ENCODE measurements around the gene CRIP3.

Gene CRIP3

GRCh38 chr6:43338243-43338642, 29.6 kb upstream of the CRIP3 start:
- TF ChIP-seq, protein P1, sequence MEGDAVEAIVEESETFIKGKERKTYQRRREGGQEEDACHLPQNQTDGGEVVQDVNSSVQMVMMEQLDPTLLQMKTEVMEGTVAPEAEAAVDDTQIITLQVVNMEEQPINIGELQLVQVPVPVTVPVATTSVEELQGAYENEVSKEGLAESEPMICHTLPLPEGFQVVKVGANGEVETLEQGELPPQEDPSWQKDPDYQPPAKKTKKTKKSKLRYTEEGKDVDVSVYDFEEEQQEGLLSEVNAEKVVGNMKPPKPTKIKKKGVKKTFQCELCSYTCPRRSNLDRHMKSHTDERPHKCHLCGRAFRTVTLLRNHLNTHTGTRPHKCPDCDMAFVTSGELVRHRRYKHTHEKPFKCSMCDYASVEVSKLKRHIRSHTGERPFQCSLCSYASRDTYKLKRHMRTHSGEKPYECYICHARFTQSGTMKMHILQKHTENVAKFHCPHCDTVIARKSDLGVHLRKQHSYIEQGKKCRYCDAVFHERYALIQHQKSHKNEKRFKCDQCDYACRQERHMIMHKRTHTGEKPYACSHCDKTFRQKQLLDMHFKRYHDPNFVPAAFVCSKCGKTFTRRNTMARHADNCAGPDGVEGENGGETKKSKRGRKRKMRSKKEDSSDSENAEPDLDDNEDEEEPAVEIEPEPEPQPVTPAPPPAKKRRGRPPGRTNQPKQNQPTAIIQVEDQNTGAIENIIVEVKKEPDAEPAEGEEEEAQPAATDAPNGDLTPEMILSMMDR (IDR thresholded peaks at IDR 0.05; ENCODE audit: low read depth, low read length): no peak
- no peak for DNase-seq (ENCODE audit: low read depth, low spot score)
- no peak overlapping the region for H3K4me3 ChIP-seq (ENCODE audit: low read depth, low read length)
- in situ Hi-C loops (cut with HindIII; ENCODE audit: low sequenced_read_pairs): no loop called here

DNA sequence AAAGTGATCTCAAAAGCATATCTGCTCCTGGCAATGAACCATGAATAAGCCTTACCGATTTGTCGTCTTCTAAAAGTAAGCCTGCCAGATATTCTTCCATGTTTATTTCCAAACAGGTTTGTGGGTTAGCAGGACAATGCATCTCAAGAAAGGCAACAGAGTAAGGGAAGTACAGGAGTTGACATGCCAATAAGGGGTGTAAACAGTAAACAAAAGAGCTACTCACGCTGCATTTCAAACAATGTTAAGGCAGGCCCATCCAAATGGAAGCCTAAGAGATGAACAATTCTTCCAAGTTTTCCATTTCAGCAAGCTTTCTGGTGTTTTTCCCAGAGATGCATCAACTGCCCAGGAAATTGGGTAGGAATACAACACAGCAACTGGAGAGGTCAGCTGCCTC, 27.8 kb upstream of the CRIP3 start:
- no peak overlapping the region for H3K4me3 ChIP-seq (ENCODE audit: low read depth, low read length)
- DNase-seq (ENCODE audit: low read depth, low spot score): no peak
- in situ Hi-C loops (cut with HindIII; ENCODE audit: low sequenced_read_pairs): no loop called here
- TF ChIP-seq, protein P1 (IDR thresholded peaks at IDR 0.05; ENCODE audit: low read depth, low read length): no peak

GRCh38 chr6:43335469-43335868, 26.8 kb upstream of the CRIP3 start:
- in situ Hi-C loops (cut with HindIII; ENCODE audit: low sequenced_read_pairs): no loop called here
- DNase-seq (ENCODE audit: low read depth, low spot score): no peak
- TF ChIP-seq, protein P1 (IDR thresholded peaks at IDR 0.05; ENCODE audit: low read depth, low read length): no peak
- no peak overlapping the region for H3K4me3 ChIP-seq (ENCODE audit: low read depth, low read length)

DNA sequence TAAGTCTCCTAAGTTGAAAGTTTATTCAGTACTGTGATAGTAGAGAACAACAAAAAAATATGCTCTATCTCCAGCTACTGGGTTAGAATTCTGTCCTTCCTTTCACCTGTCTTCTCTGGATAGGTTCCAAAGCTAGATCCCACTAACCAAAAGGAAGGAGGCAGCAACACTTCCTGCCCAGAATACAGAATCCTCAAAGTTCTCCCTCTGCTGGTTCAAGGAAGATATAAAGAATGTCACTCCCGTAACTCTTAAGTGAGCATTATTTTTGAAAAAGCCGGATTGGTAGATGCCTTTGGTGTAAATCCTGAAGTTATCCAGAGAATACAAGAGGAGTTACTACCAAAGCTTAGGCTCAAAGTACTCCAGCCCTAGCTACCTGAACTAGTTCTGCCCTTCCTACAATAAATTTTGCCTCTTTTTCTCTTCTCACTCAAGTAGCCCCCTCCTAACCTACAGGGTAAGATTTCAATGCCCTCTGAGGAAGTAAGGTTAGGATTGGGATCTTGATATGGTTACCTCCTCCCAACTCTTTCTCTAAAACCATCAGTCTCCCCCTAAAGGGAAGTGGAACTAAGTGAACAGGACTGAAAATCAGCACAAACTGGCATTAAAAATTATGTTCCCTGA, 26.0 kb upstream of the CRIP3 start:
- DNase-seq (ENCODE audit: low read depth, low spot score): peak; percentile 64
- TF ChIP-seq, protein P1 (IDR thresholded peaks at IDR 0.05; ENCODE audit: low read depth, low read length): peak; percentile 61
- no peak overlapping the region for H3K4me3 ChIP-seq (ENCODE audit: low read depth, low read length)
- in situ Hi-C loops (cut with HindIII; ENCODE audit: low sequenced_read_pairs): no loop called here

DNA sequence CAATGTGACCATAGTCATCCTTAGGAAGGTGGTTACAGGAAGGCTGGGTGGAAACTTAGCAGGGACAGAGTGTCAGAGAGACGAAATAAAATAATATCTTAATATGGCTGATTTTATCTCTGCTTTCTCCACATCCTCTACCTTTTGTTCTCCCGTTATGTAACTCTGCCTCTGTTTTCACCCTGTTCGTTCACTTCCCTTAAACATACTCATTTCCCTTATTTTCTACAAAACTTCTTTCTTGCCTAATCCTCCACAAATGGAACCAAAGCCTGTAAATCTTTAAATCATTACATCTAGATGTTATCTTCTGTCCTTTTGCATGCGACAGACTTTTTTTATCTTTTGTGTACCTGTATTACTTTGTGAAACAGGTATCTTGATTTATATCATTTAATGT, 23.3 kb upstream of the CRIP3 start:
- H3K4me3 ChIP-seq (ENCODE audit: low read depth, low read length): no peak overlapping the region
- DNase-seq (ENCODE audit: low read depth, low spot score): no peak
- TF ChIP-seq, protein P1 (IDR thresholded peaks at IDR 0.05; ENCODE audit: low read depth, low read length): no peak
- in situ Hi-C loops (cut with HindIII; ENCODE audit: low sequenced_read_pairs): no loop called here

DNA sequence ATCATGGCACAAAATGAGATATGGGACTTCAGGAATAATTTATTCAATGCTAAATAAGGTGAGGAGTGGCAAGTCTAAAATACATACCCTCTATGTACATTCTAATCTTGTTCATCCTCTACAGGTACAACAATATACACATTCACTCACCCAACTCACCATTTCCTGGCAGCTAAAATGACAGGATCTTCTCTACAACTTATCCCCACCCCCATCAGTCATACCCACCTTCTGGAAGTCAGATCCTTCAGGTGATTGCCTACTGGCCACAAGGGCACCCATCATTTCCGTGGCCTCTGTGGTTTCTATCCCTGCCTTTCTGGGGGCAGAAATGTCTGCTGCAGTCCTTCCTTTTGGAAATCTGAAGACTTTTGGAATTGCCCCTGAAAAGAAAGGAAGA, 22.8 kb upstream of the CRIP3 start:
- in situ Hi-C loops (cut with HindIII; ENCODE audit: low sequenced_read_pairs): no loop called here

More for the DNA sequence above, 22.8 kb upstream of the CRIP3 start:
- H3K4me3 ChIP-seq (ENCODE audit: low read depth, low read length): no peak overlapping the region
- TF ChIP-seq, protein P1 (IDR thresholded peaks at IDR 0.05; ENCODE audit: low read depth, low read length): no peak
- no peak for DNase-seq (ENCODE audit: low read depth, low spot score)

Data from astrocyte of the spinal cord (primary cell).